GM12891 (cell line): ENCODE measurements around the gene DDX23.

Source experiments
- PAX5 ChIP-seq: IDR thresholded peaks from 2 replicates; pipeline ENCODE4 v1.6.1; 2011; ENCODE audit warnings: low read length, moderate library complexity, mild to moderate bottlenecking; ENCODE audit not compliant: insufficient read depth, severe bottlenecking
- POLR2A ChIP-seq: IDR thresholded peaks from 2 replicates; pipeline ENCODE4 v1.6.1; 2011; ENCODE audit warnings: low read depth, low read length, control low read depth
- POLR2AphosphoS5 ChIP-seq: IDR thresholded peaks from 2 replicates; pipeline ENCODE4 v1.6.1; 2011; ENCODE audit warnings: low read depth, low read length, control low read depth
- SPI1 ChIP-seq: IDR thresholded peaks from 2 replicates; pipeline ENCODE4 v1.6.1; 2011; ENCODE audit warnings: low read depth, low read length, control low read depth
- TAF1 ChIP-seq: IDR thresholded peaks from 2 replicates; pipeline ENCODE4 v1.6.1; 2011; ENCODE audit warnings: low read depth, low read length, control low read depth

- TF ChIP-seq POLR2A (no peak), TAF1 (no peak), SPI1 (no peak), POLR2AphosphoS5 (no peak), PAX5 (no peak)
These were observed 39.6 kb downstream of the DDX23 start for GRCh38 chr12:48812389-48812788.
